Thyroid gland (tissue), 4 donors: ENCODE results near the gene DCDC1. TPM values are rescaled to one million over a fixed set of nuclear protein-coding genes. Genes with fewer than 3 reads are reported as not detected.

ENCODE experiments used
- DNase-seq, 2 donors: peaks; one replicate each; pipeline ENCODE4 v3.0.0-alpha.2; 2019
- H3K27ac ChIP-seq, 3 donors: fragments of 200-600 bp; sonication (generic); 1 replicate in 2 of 3; 2 replicates in 1 of 3; pipeline ENCODE4 v1.5.1; 2016 to 2019; ENCODE audit warnings: mild to moderate bottlenecking in 1 of 3, moderate library complexity in 1 of 3
- H3K27me3 ChIP-seq: fragments of 200-600 bp; sonication (generic); one replicate; pipeline ENCODE4 v1.5.1; 2019
- H3K36me3 ChIP-seq, 2 donors: fragments of 200-600 bp; sonication (generic); one replicate each; pipeline ENCODE4 v1.5.1; 2016 to 2019
- H3K4me1 ChIP-seq, 2 donors: fragments of 200-600 bp; sonication (generic); one replicate each; pipeline ENCODE4 v1.5.1; 2017 to 2019
- H3K4me3 ChIP-seq, 3 donors: fragments of 200-600 bp; sonication (generic); replicated peaks in 1 of 3; 1 replicate in 2 of 3; 2 replicates in 1 of 3; pipeline ENCODE4 v1.5.1; 2016; ENCODE audit warnings: mild to moderate bottlenecking in 1 of 3
- H3K9me3 ChIP-seq: fragments of 200-600 bp; sonication (generic); one replicate; pipeline ENCODE4 v1.5.1; 2017
- POLR2A ChIP-seq, 2 donors: fragments of 450-650 bp; IDR thresholded peaks; one replicate each; pipeline ENCODE4 v1.6.1; 2017; ENCODE audit warnings: antibody characterized with exemption in 2 of 2, mild to moderate bottlenecking in 2 of 2, moderate library complexity in 1 of 2
- WGBS, 2 donors: methylation state at CpG; one replicate each; pipeline ENCODE4 v1.1.5; 2017; 5-methylcytosine and 5-hydroxymethylcytosine counted together
- intact Hi-C: fragments of 100-400 bp; cut with DNase I; formaldehyde crosslinking; loops from one replicate; pipeline ENCODE4 v1.15.1; 2023
- total RNA-seq, 4 donors: library from RNA; depleted of rRNA; stranded (reverse); fragments of >200 nt; gene quantifications; one replicate each; pipeline ENCODE4 v1.2.3, GENCODE V29; 2016
- TF ChIP-seq, protein P1 (sequence below), 6 experiments: fragments of 200-600 bp in 3 of 6; fragments of 450-650 bp in 3 of 6; sonication (generic) in 3 of 6; IDR thresholded peaks; one replicate each; pipeline ENCODE4 v1.5.1; 2016 to 2019; ENCODE audit warnings: antibody characterized with exemption in 6 of 6, mild to moderate bottlenecking in 2 of 6, inconsistent platforms in 1 of 6, moderate library complexity in 1 of 6

DCDC1 gene
- total RNA-seq, 4 donors from 2014 or later = 4.4 to 17.2 (median 9.9) TPM

DNA sequence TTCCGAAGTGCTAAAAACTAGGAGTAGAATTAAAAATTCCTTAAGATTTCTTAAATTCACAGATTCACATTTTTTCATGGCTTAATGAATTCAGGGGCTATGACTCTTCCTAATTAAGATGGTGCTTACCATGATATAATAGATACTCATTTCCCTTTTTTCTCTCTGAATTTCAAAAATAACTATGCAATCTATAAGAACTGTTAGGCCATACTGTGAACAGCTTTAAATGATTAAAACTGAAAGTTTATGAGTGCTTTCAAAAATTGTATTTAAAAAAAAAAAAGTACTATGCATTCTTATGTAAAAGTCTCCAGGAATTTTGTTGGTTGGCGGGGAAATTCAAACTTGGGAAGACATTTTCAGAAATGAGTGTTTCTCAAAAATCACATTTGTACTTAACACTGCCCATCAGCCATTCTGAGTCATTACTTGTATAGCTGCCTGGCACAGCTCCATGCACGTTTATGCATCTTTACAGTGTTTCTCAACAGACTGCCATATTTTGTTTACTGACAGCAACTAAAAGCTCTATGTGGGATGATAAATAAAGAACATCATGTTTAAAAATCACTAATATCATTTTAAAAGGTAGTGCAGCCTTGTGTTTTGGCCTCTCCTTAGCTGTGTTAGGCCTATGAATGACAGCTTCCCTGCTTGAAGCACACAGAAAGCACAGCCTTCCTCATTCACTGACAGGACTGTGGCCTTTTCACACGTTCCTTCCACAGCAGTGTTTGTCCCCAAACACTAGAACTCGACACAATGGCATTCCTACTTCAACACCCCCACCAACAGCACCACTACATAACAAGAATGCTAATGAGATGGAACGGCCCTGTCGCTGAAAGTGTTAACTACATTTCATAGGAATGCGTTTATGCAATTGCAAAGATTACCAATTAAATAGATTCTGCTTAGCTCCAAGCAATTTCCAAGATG lies 131.4 kb downstream of the DCDC1 start:
- no peaks in the 10 kb centered on the region for H3K36me3 ChIP-seq
- no peaks in the 10 kb centered on the region for H3K4me1 ChIP-seq
- no peak overlapping the region for H3K4me3 ChIP-seq
- TF ChIP-seq, protein P1, sequence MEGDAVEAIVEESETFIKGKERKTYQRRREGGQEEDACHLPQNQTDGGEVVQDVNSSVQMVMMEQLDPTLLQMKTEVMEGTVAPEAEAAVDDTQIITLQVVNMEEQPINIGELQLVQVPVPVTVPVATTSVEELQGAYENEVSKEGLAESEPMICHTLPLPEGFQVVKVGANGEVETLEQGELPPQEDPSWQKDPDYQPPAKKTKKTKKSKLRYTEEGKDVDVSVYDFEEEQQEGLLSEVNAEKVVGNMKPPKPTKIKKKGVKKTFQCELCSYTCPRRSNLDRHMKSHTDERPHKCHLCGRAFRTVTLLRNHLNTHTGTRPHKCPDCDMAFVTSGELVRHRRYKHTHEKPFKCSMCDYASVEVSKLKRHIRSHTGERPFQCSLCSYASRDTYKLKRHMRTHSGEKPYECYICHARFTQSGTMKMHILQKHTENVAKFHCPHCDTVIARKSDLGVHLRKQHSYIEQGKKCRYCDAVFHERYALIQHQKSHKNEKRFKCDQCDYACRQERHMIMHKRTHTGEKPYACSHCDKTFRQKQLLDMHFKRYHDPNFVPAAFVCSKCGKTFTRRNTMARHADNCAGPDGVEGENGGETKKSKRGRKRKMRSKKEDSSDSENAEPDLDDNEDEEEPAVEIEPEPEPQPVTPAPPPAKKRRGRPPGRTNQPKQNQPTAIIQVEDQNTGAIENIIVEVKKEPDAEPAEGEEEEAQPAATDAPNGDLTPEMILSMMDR (IDR thresholded peaks at IDR 0.05) = no peak
- TF ChIP-seq POLR2A (IDR thresholded peaks at IDR 0.05) = no peak
- no peaks in the 10 kb centered on the region for H3K27me3 ChIP-seq
- no peak overlapping the region for H3K27ac ChIP-seq
- 58 to 68% methylated on average over 8 of the region's 8 CpGs for WGBS, 2 donors
- DNase-seq = no peak
- H3K9me3 ChIP-seq = no peaks in the 10 kb centered on the region
- intact Hi-C loops = no loop called here

DNA sequence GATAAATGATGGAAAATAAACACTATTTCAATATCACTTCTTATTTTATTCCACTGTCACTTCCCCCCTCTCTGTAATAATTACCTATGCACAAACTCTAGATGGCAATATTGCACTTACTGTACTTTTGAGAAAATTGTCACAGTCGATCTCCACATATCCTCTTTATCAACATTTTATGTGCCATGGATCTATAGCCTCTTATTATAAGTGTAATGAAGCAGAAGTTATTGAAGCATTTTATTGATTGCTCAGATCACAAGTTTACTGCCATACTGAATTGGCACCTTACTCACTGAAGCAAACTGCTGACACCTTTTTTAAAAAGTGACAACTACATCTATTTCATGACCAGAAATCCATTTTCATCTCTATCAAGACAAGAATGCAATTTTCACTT lies 133.4 kb downstream of the DCDC1 start:
- Histone ChIP-seq H3K9me3 (no peaks in the 10 kb centered on the region), H3K27me3 (no peaks in the 10 kb centered on the region), H3K4me3 (no peak overlapping the region), H3K27ac (no peak overlapping the region), H3K4me1 (no peaks in the 10 kb centered on the region), H3K36me3 (no peaks in the 10 kb centered on the region)
- DNase-seq = no peak
- intact Hi-C loops = no loop called here
- WGBS, 2 donors = 14 to 18% methylated on average over 1 of the region's 1 CpG
- TF ChIP-seq POLR2A (IDR thresholded peaks at IDR 0.05) = no peak
- TF ChIP-seq, protein P1 (IDR thresholded peaks at IDR 0.05) = peak in 1 of 6 experiments; percentile 16

- TF ChIP-seq, protein P1 (IDR thresholded peaks at IDR 0.05) = no peak
- no peak for TF ChIP-seq POLR2A (IDR thresholded peaks at IDR 0.05)
- Histone ChIP-seq H3K36me3 (no peaks in the 10 kb centered on the region), H3K9me3 (no peaks in the 10 kb centered on the region), H3K27me3 (no peaks in the 10 kb centered on the region), H3K4me1 (no peaks in the 10 kb centered on the region), H3K27ac (no peak overlapping the region), H3K4me3 (no peak overlapping the region)
- intact Hi-C loops = no loop called here
- DNase-seq = no peak
Measured at GRCh38 chr11:31233425-31233824, 136.1 kb downstream of the DCDC1 start.

GRCh38 chr11:31231601-31232000 lies 137.9 kb downstream of the DCDC1 start:
- H3K36me3 ChIP-seq = no peaks in the 10 kb centered on the region
- no peaks in the 10 kb centered on the region for H3K27me3 ChIP-seq
- H3K4me1 ChIP-seq = no peaks in the 10 kb centered on the region
- TF ChIP-seq, protein P1 (IDR thresholded peaks at IDR 0.05) = no peak
- TF ChIP-seq POLR2A (IDR thresholded peaks at IDR 0.05) = no peak
- DNase-seq = no peak
- 90 to 93% methylated on average over 1 of the region's 1 CpG for WGBS, 2 donors
- H3K27ac ChIP-seq = no peak overlapping the region
- no peak overlapping the region for H3K4me3 ChIP-seq
- no peaks in the 10 kb centered on the region for H3K9me3 ChIP-seq
- intact Hi-C loops = no loop called here

DNA sequence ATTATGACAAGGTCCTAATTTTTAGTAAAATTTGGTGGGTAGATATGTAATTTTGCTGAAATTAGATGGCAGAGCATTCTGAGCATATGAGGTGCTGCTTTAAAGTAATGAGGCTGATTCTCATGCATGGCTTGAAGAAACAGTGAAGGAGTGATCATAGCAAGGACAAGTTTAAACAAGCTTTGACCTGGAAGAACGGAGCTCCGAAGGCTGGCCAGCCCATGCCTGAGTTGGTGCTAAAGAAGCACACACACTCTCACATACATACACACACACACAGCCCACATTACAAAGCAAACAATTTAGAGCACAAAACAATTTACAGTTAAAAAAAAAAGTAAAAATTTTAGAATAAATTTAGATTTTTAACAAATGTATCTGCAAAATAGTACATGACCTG lies 150.7 kb downstream of the DCDC1 start:
- Histone ChIP-seq H3K9me3 (no peaks in the 10 kb centered on the region), H3K27ac (no peak overlapping the region), H3K27me3 (no peaks in the 10 kb centered on the region), H3K4me1 (no peaks in the 10 kb centered on the region), H3K36me3 (no peaks in the 10 kb centered on the region), H3K4me3 (no peak overlapping the region)
- WGBS, 2 donors = 26 to 35% methylated on average over 2 of the region's 2 CpGs
- peak; percentile 51 to 68 for DNase-seq
- TF ChIP-seq, protein P1 (IDR thresholded peaks at IDR 0.05) = no peak
- TF ChIP-seq POLR2A (IDR thresholded peaks at IDR 0.05) = no peak
- intact Hi-C loops = no loop called here
